Astrocyte (in vitro differentiated cells and primary cell): ENCODE measurements around the gene RBBP8NL. TPM values are rescaled to one million over a fixed set of nuclear protein-coding genes. Genes with fewer than 3 reads are reported as not detected.
A peak's percentile ranks its signal among the peaks of the same experiment; 100 is the strongest.

Experiments
- DNase-seq: peaks from one replicate; pipeline ENCODE4 v3.0.0-alpha.2; 2010; ENCODE audit warnings: low read depth
- FAIRE-seq: peaks from 2 replicates; lab custom pipeline; 2011; peaks lifted over from hg19 to GRCh38; lab: Jason Lieb, UNC
- H2AFZ ChIP-seq: 2 replicates; pipeline ENCODE4 v1.6.0; 2012; ENCODE audit warnings: low read depth, low read length, inconsistent platforms
- H3K27ac ChIP-seq: 2 replicates; pipeline ENCODE4 v1.5.1; 2011; ENCODE audit warnings: low read depth, low read length, inconsistent platforms
- H3K27me3 ChIP-seq: 2 replicates; pipeline ENCODE4 v1.6.0; 2011; ENCODE audit warnings: low read length, inconsistent platforms; ENCODE audit not compliant: insufficient read depth
- H3K36me3 ChIP-seq: 2 replicates; pipeline ENCODE4 v1.5.1; 2011; ENCODE audit warnings: low read length, inconsistent platforms; ENCODE audit not compliant: insufficient read depth
- H3K4me1 ChIP-seq: 2 replicates; pipeline ENCODE4 v1.5.1; 2011; ENCODE audit warnings: low read length, inconsistent platforms; ENCODE audit not compliant: insufficient read depth
- H3K4me2 ChIP-seq: 2 replicates; pipeline ENCODE4 v1.6.0; 2012; ENCODE audit warnings: low read length, inconsistent platforms
- H3K4me3 ChIP-seq: 2 replicates; pipeline ENCODE4 v1.5.1; 2011; ENCODE audit warnings: low read depth, mild to moderate bottlenecking, low read length, inconsistent platforms; ENCODE audit not compliant: insufficient read depth
- H3K79me2 ChIP-seq: 2 replicates; pipeline ENCODE4 v1.6.0; 2012; ENCODE audit warnings: mild to moderate bottlenecking, low read length, inconsistent platforms; ENCODE audit not compliant: insufficient read depth
- H3K9ac ChIP-seq: 2 replicates; pipeline ENCODE4 v1.6.0; 2012; ENCODE audit warnings: mild to moderate bottlenecking, low read length, inconsistent platforms
- H3K9me3 ChIP-seq: 2 replicates; pipeline ENCODE4 v1.5.1; 2012; ENCODE audit warnings: low read depth, mild to moderate bottlenecking, low read length, inconsistent platforms; ENCODE audit not compliant: insufficient read depth
- H4K20me1 ChIP-seq: 2 replicates; pipeline ENCODE4 v1.6.0; 2012; ENCODE audit warnings: low read length, inconsistent platforms; ENCODE audit not compliant: insufficient read depth
- H3K27ac Mint-ChIP-seq: one replicate; pipeline ENCODE4 v1.8.0; 2021; ENCODE audit warnings: mild to moderate bottlenecking, mixed read lengths; ENCODE audit not compliant: unreplicated experiment
- H3K27me3 Mint-ChIP-seq: one replicate; pipeline ENCODE4 v1.8.0; 2021; ENCODE audit warnings: low read depth, mixed read lengths; ENCODE audit not compliant: unreplicated experiment
- H3K36me3 Mint-ChIP-seq: one replicate; pipeline ENCODE4 v1.8.0; 2021; ENCODE audit warnings: low read depth, mixed read lengths; ENCODE audit not compliant: unreplicated experiment
- H3K4me1 Mint-ChIP-seq: one replicate; pipeline ENCODE4 v1.8.0; 2021; ENCODE audit warnings: low read depth, mixed read lengths; ENCODE audit not compliant: unreplicated experiment
- H3K4me3 Mint-ChIP-seq: one replicate; pipeline ENCODE4 v1.8.0; 2021; ENCODE audit warnings: mild to moderate bottlenecking, moderate library complexity, mixed read lengths; ENCODE audit not compliant: unreplicated experiment
- H3K9me3 Mint-ChIP-seq: one replicate; pipeline ENCODE4 v1.8.0; 2021; ENCODE audit warnings: mild to moderate bottlenecking, mixed read lengths; ENCODE audit not compliant: unreplicated experiment
- CTCF ChIP-seq: IDR thresholded peaks from 2 replicates; pipeline ENCODE4 v1.5.1; 2011; ENCODE audit warnings: low read depth, mild to moderate bottlenecking, inconsistent platforms, low read length, moderate library complexity; ENCODE audit not compliant: insufficient read depth
- EZH2 ChIP-seq: IDR thresholded peaks from 2 replicates; pipeline ENCODE4 v1.6.1; 2012; ENCODE audit warnings: mild to moderate bottlenecking, low read length, inconsistent platforms; ENCODE audit not compliant: insufficient read depth
- total RNA-seq: library from RNA; stranded (reverse); gene quantifications from 2 replicates; pipeline ENCODE4 v1.2.1, GENCODE V29; 2021

Gene RBBP8NL
- total RNA-seq, 1 donor from 2014 or later: 0.14 TPM

GRCh38 chr20:62392621-62393334, 34.6 kb downstream of the RBBP8NL start:
- H3K4me3 ChIP-seq: no peak overlapping the region
- Mint-ChIP-seq H3K27me3 (no peaks in the 10 kb centered on the region), H3K4me1 (peaks cover 10% of the 10 kb centered on the region), H3K36me3 (peaks cover 4% of the 10 kb centered on the region), H3K4me3 (no peak overlapping the region), H3K27ac (no peak overlapping the region), H3K9me3 (no peaks in the 10 kb centered on the region)
- TF ChIP-seq CTCF: no peak
- no peak for TF ChIP-seq EZH2
- H3K4me1 ChIP-seq: peaks cover 11% of the 10 kb centered on the region
- DNase-seq (no peak), FAIRE-seq (no peak)
- H3K27me3 ChIP-seq: no peaks in the 10 kb centered on the region
- no peak overlapping the region for H3K9ac ChIP-seq
- no peak overlapping the region for H3K4me2 ChIP-seq
- no peaks in the 10 kb centered on the region for H3K9me3 ChIP-seq
- H4K20me1 ChIP-seq: peaks cover 34% of the 10 kb centered on the region
- no peak overlapping the region for H3K27ac ChIP-seq
- H3K36me3 ChIP-seq: peaks cover 17% of the 10 kb centered on the region
- H3K79me2 ChIP-seq: peaks cover 21% of the 10 kb centered on the region
- H2AFZ ChIP-seq: no peak overlapping the region

GRCh38 chr20:62392077-62392418, 35.3 kb downstream of the RBBP8NL start:
- FAIRE-seq: no peak
- H3K27ac ChIP-seq: no peak overlapping the region
- H3K27ac Mint-ChIP-seq: peak overlapping the region; percentile 41
- peaks cover 17% of the 10 kb centered on the region for H3K36me3 ChIP-seq
- H3K9ac ChIP-seq: no peak overlapping the region
- no peaks in the 10 kb centered on the region for H3K27me3 Mint-ChIP-seq
- no peak overlapping the region for H2AFZ ChIP-seq
- no peaks in the 10 kb centered on the region for H3K9me3 Mint-ChIP-seq
- H3K27me3 ChIP-seq: no peaks in the 10 kb centered on the region
- peaks cover 12% of the 10 kb centered on the region for H3K4me1 ChIP-seq
- H3K4me3 ChIP-seq: no peak overlapping the region
- no peak for TF ChIP-seq EZH2
- TF ChIP-seq CTCF: no peak
- no peak for DNase-seq
- peaks cover 10% of the 10 kb centered on the region for H3K4me1 Mint-ChIP-seq
- no peak overlapping the region for H3K4me3 Mint-ChIP-seq
- no peak overlapping the region for H3K4me2 ChIP-seq
- H3K9me3 ChIP-seq: no peaks in the 10 kb centered on the region
- H3K79me2 ChIP-seq: peaks cover 28% of the 10 kb centered on the region
- H3K36me3 Mint-ChIP-seq: peaks cover 4% of the 10 kb centered on the region
- H4K20me1 ChIP-seq: peaks cover 40% of the 10 kb centered on the region
